Measurements from ENCODE around the gene CR1L. TPM values are rescaled to one million over a fixed set of nuclear protein-coding genes. Genes with fewer than 3 reads are reported as not detected.
"Not testable (repeated sequence)": the region's sequence is repeated elsewhere in the genome, so short reads cannot be mapped to it uniquely, and the experiment has no call there.

The CR1L gene
- total RNA-seq, 4 donors from 2014 or later = not detected

- H3K9me3 ChIP-seq = no peaks in the 10 kb centered on the region
- intact Hi-C loops (cut with DNase I; ENCODE audit: low total_unique reads) = no loop called here
- H3K27ac ChIP-seq = no peak overlapping the region
- no peak overlapping the region for H3K4me3 ChIP-seq
- DNase-seq = no peak
- TF ChIP-seq POLR2A (IDR thresholded peaks at IDR 0.05) (no peak), CTCF (IDR thresholded peaks at IDR 0.05 in 4 of 5, conservative IDR thresholded peaks at IDR 0.05 in 1 of 5) (no peak)
- H3K4me1 ChIP-seq = peaks cover 7 to 8% of the 10 kb centered on the region in 2 donors
- in situ Hi-C loops (cut with MboI; ENCODE audit: low sequenced_read_pairs in 4 of 4) = no loop called here
- ATAC-seq = no peak
- H3K27me3 ChIP-seq = no peaks in the 10 kb centered on the region
- H3K36me3 ChIP-seq = no peaks in the 10 kb centered on the region
These were observed 101.2 kb downstream of the CR1L start for GRCh38 chr1:207745839-207746767.

- DNase-seq (no peak), ATAC-seq (no peak)
- H3K27me3 ChIP-seq = no peaks in the 10 kb centered on the region
- H3K4me1 ChIP-seq = peaks cover 14 to 17% of the 10 kb centered on the region in 2 donors
- no peaks in the 10 kb centered on the region for H3K9me3 ChIP-seq
- no peak overlapping the region for H3K4me3 ChIP-seq
- intact Hi-C loops (cut with DNase I; ENCODE audit: low total_unique reads) (no loop called here), in situ Hi-C loops (cut with MboI; ENCODE audit: low sequenced_read_pairs in 4 of 4) (no loop called here)
- TF ChIP-seq CTCF (IDR thresholded peaks at IDR 0.05 in 4 of 5, conservative IDR thresholded peaks at IDR 0.05 in 1 of 5) (no peak), POLR2A (IDR thresholded peaks at IDR 0.05) (no peak)
- H3K36me3 ChIP-seq = no peaks in the 10 kb centered on the region
- no peak overlapping the region for H3K27ac ChIP-seq
These were observed 102.9 kb downstream of the CR1L start for GRCh38 chr1:207747627-207748492.

- Histone ChIP-seq H3K36me3 (no peaks in the 10 kb centered on the region), H3K9me3 (no peaks in the 10 kb centered on the region), H3K4me3 (no peak overlapping the region), H3K4me1 (peaks cover 24 to 27% of the 10 kb centered on the region in 2 donors), H3K27me3 (no peaks in the 10 kb centered on the region), H3K27ac (no peak overlapping the region)
- no peak for TF ChIP-seq CTCF (IDR thresholded peaks at IDR 0.05 in 4 of 5, conservative IDR thresholded peaks at IDR 0.05 in 1 of 5)
- no peak for TF ChIP-seq POLR2A (IDR thresholded peaks at IDR 0.05)
- DNase-seq = no peak
- ATAC-seq = no peak
- intact Hi-C loops (cut with DNase I; ENCODE audit: low total_unique reads) = no loop called here
- in situ Hi-C loops (cut with MboI; ENCODE audit: low sequenced_read_pairs in 4 of 4) = no loop called here
These were observed 104.0 kb downstream of the CR1L start for GRCh38 chr1:207748737-207749528.

GRCh38 chr1:207750631-207751305 is 105.8 kb downstream of the CR1L start:
- H3K4me1 ChIP-seq = peaks cover 43 to 44% of the 10 kb centered on the region in 2 donors
- H3K27me3 ChIP-seq = no peaks in the 10 kb centered on the region
- peak overlapping the region; percentile 83 to 98 (median 91) for H3K4me3 ChIP-seq
- TF ChIP-seq POLR2A (IDR thresholded peaks at IDR 0.05) = no peak
- TF ChIP-seq CTCF (IDR thresholded peaks at IDR 0.05 in 4 of 5, conservative IDR thresholded peaks at IDR 0.05 in 1 of 5) = no peak
- ATAC-seq = no peak
- in situ Hi-C loops (cut with MboI; ENCODE audit: low sequenced_read_pairs in 4 of 4) (no loop called here), intact Hi-C loops (cut with DNase I; ENCODE audit: low total_unique reads) (loop anchor here (2.0 to 5.0 kb wide), 2 partner anchors 46 to 212 kb away; no protein-coding TSS in a partner anchor)
- no peaks in the 10 kb centered on the region for H3K9me3 ChIP-seq
- no peak for DNase-seq
- peak overlapping the region; percentile 90 to 97 (median 92) for H3K27ac ChIP-seq
- H3K36me3 ChIP-seq = no peaks in the 10 kb centered on the region

- H3K27ac ChIP-seq = peak overlapping the region; percentile 90 to 97 (median 92)
- H3K9me3 ChIP-seq; DNase-seq; H3K27me3 ChIP-seq; H3K36me3 ChIP-seq; in situ Hi-C loops (cut with MboI; ENCODE audit: low sequenced_read_pairs in 4 of 4): not testable (repeated sequence)
- peak overlapping the region; percentile 83 to 98 (median 91) for H3K4me3 ChIP-seq
- peaks cover 47 to 48% of the 10 kb centered on the region in 2 donors for H3K4me1 ChIP-seq
- ATAC-seq = peak in 1 of 2 donors; percentile 13
- intact Hi-C loops (cut with DNase I; ENCODE audit: low total_unique reads) = loop anchor here (2.0 to 5.0 kb wide), 2 partner anchors 45 to 211 kb away; no protein-coding TSS in a partner anchor
These were observed 106.5 kb downstream of the CR1L start for GRCh38 chr1:207751463-207751789.

Data from gastrocnemius medialis (tissue), 4 donors.